GM19324 (cell line): Measurements from ENCODE around the gene CCDC50.

Experiments used
- ATAC-seq: cut with Tn5 transposase; IDR thresholded peaks from one replicate; pipeline ENCODE4 v1.9.1; 2021; ENCODE audit warnings: mild to moderate bottlenecking, moderate library complexity; ENCODE audit not compliant: unreplicated experiment, low FRiP score

Gene CCDC50

GRCh38 chr3:191376516-191377141 lies 47.4 kb downstream of the CCDC50 start:
- no peak for ATAC-seq

GRCh38 chr3:191378142-191378812 lies 49.1 kb downstream of the CCDC50 start:
- no peak for ATAC-seq

- no peak for ATAC-seq
Observed at GRCh38 chr3:191379446-191379845, 50.3 kb downstream of the CCDC50 start.

GRCh38 chr3:191380001-191380400 lies 50.8 kb downstream of the CCDC50 start:
- ATAC-seq: no peak

- ATAC-seq: no peak
Observed at GRCh38 chr3:191381303-191381702, 52.1 kb downstream of the CCDC50 start.

- no peak for ATAC-seq
Observed at GRCh38 chr3:191382661-191383060, 53.5 kb downstream of the CCDC50 start.

GRCh38 chr3:191383124-191383523 lies 53.9 kb downstream of the CCDC50 start:
- ATAC-seq: no peak

GRCh38 chr3:191385101-191385500 lies 55.9 kb downstream of the CCDC50 start:
- ATAC-seq: no peak

- ATAC-seq: no peak
Observed at GRCh38 chr3:191387441-191388077, 58.4 kb downstream of the CCDC50 start.

- ATAC-seq: no peak
Observed at GRCh38 chr3:191388823-191389222, 59.6 kb downstream of the CCDC50 start.

- ATAC-seq: no peak
Observed at GRCh38 chr3:191390580-191390979, 61.4 kb downstream of the CCDC50 start.

- no peak for ATAC-seq
Observed at GRCh38 chr3:191391861-191392808, 62.9 kb downstream of the CCDC50 start.

GRCh38 chr3:191393146-191393545 lies 64.0 kb downstream of the CCDC50 start:
- no peak for ATAC-seq

- no peak for ATAC-seq
Observed at GRCh38 chr3:191397771-191398170, 68.6 kb downstream of the CCDC50 start.

GRCh38 chr3:191398607-191399006 lies 69.4 kb downstream of the CCDC50 start:
- ATAC-seq: no peak

GRCh38 chr3:191399918-191400317 lies 70.7 kb downstream of the CCDC50 start:
- ATAC-seq: no peak

GRCh38 chr3:191401775-191402357 lies 72.7 kb downstream of the CCDC50 start:
- ATAC-seq: no peak

- no peak for ATAC-seq
Observed at GRCh38 chr3:191409791-191410359, 80.7 kb downstream of the CCDC50 start.

- ATAC-seq: no peak
Observed at GRCh38 chr3:191412759-191413158, 83.6 kb downstream of the CCDC50 start.

- ATAC-seq: no peak
Observed at GRCh38 chr3:191414286-191414685, 85.1 kb downstream of the CCDC50 start.
